ENCODE results near the gene EIF3B.
"Not testable (repeated sequence)": the region's sequence is repeated elsewhere in the genome, so short reads cannot be mapped to it uniquely, and the experiment has no call there.

EIF3B gene

GRCh38 chr7:2354186-2354938 lies at the start of gene EIF3B:
Gene EIF3B (plus strand): TSS chr7:2354827. CDS start chr7:2354922, 95 bp downstream.
- Mint-ChIP-seq H3K27me3 (ENCODE audit: low read depth, poor library complexity) (peaks cover 5% of the 10 kb centered on the region), H3K4me3 (peak within 1 kb of the TSS; percentile 95), H3K27ac (peak within 1 kb of the TSS; percentile 100), H3K9me3 (peaks cover 3% of the 10 kb centered on the region), H3K4me1 (peaks cover 38% of the 10 kb centered on the region), H3K36me3 (ENCODE audit: low read depth) (peaks cover 14% of the 10 kb centered on the region)
- DNase-seq = peak; percentile 84
- no peak for TF ChIP-seq CTCF (IDR thresholded peaks at IDR 0.05)

GRCh38 chr7:2305258-2305657 lies 49.4 kb upstream of the EIF3B start:
- H3K27me3 Mint-ChIP-seq (ENCODE audit: low read depth, poor library complexity); H3K4me1 Mint-ChIP-seq; H3K27ac Mint-ChIP-seq; DNase-seq; H3K4me3 Mint-ChIP-seq: not testable (repeated sequence)
- Mint-ChIP-seq H3K36me3 (ENCODE audit: low read depth) (peaks cover 37% of the 10 kb centered on the region), H3K9me3 (peaks cover 36% of the 10 kb centered on the region)

- Mint-ChIP-seq H3K4me3 (no peak overlapping the region), H3K27ac (no peak overlapping the region)
- no peak for DNase-seq
Observed at GRCh38 chr7:2306688-2307087, 47.9 kb upstream of the EIF3B start.

GRCh38 chr7:2307690-2308107 lies 46.9 kb upstream of the EIF3B start:
- TF ChIP-seq CTCF (IDR thresholded peaks at IDR 0.05) = no peak
- Mint-ChIP-seq H3K4me1 (peaks cover 19% of the 10 kb centered on the region), H3K4me3 (no peak overlapping the region), H3K27me3 (ENCODE audit: low read depth, poor library complexity) (peaks cover 2% of the 10 kb centered on the region), H3K27ac (peak overlapping the region; percentile 2), H3K9me3 (peaks cover 15% of the 10 kb centered on the region), H3K36me3 (ENCODE audit: low read depth) (peaks cover 27% of the 10 kb centered on the region)
- no peak for DNase-seq

More at GRCh38 chr7:2306688-2307087, 47.9 kb upstream of the EIF3B start:
- Mint-ChIP-seq H3K36me3 (ENCODE audit: low read depth) (peaks cover 31% of the 10 kb centered on the region), H3K27me3 (ENCODE audit: low read depth, poor library complexity) (no peaks in the 10 kb centered on the region), H3K9me3 (peaks cover 25% of the 10 kb centered on the region), H3K4me1 (peaks cover 9% of the 10 kb centered on the region)
- TF ChIP-seq CTCF (IDR thresholded peaks at IDR 0.05) = no peak

GRCh38 chr7:2309889-2310331 lies 44.7 kb upstream of the EIF3B start:
- no peak for TF ChIP-seq CTCF (IDR thresholded peaks at IDR 0.05)
- Mint-ChIP-seq H3K9me3 (peaks cover under 1% of the 10 kb centered on the region), H3K27me3 (ENCODE audit: low read depth, poor library complexity) (peaks cover 2% of the 10 kb centered on the region), H3K27ac (peak overlapping the region; percentile 87), H3K4me1 (peaks cover 25% of the 10 kb centered on the region), H3K36me3 (ENCODE audit: low read depth) (peaks cover 17% of the 10 kb centered on the region), H3K4me3 (no peak overlapping the region)
- peak; percentile 55 for DNase-seq

- Mint-ChIP-seq H3K4me3 (peak overlapping the region; percentile 67), H3K27me3 (ENCODE audit: low read depth, poor library complexity) (peaks cover 2% of the 10 kb centered on the region), H3K9me3 (no peaks in the 10 kb centered on the region), H3K36me3 (ENCODE audit: low read depth) (peaks cover 17% of the 10 kb centered on the region), H3K27ac (peak overlapping the region; percentile 68), H3K4me1 (peaks cover 25% of the 10 kb centered on the region)
- DNase-seq = no peak
- no peak for TF ChIP-seq CTCF (IDR thresholded peaks at IDR 0.05)
Observed at GRCh38 chr7:2312267-2312929, 42.2 kb upstream of the EIF3B start.

All from nephron progenitor cell (in vitro differentiated cells).